Smooth muscle cell (in vitro differentiated cells): ENCODE measurements around the gene CNPY4. TPM values are rescaled to one million over a fixed set of nuclear protein-coding genes. Genes with fewer than 3 reads are reported as not detected.

Source experiments
- DNase-seq: peaks from one replicate; lab custom pipeline; 2025; ENCODE audit not compliant: unreplicated experiment; lab: John Stamatoyannopoulos, UW
- H2AFZ ChIP-seq: fragments of 200-600 bp; sonication (generic); 2 replicates; pipeline ENCODE4 v1.6.0; 2016; ENCODE audit warnings: antibody characterized with exemption, low read depth, mild to moderate bottlenecking
- H3F3A ChIP-seq: fragments of 200-600 bp; sonication (generic); 2 replicates; pipeline ENCODE4 v1.6.0; 2017; ENCODE audit warnings: antibody characterized with exemption, low read depth
- H3K27ac ChIP-seq: fragments of 200-600 bp; sonication (generic); 2 replicates; pipeline ENCODE4 v1.5.1; 2016; ENCODE audit warnings: low read depth, mild to moderate bottlenecking
- H3K27me3 ChIP-seq: fragments of 200-600 bp; sonication (generic); 2 replicates; pipeline ENCODE4 v1.6.1; 2016; ENCODE audit warnings: low read depth, mild to moderate bottlenecking
- H3K36me3 ChIP-seq: fragments of 200-600 bp; sonication (generic); 2 replicates; pipeline ENCODE4 v1.5.1; 2016; ENCODE audit warnings: low read depth
- H3K4me1 ChIP-seq: fragments of 200-600 bp; sonication (generic); 2 replicates; pipeline ENCODE4 v1.5.1; 2016; ENCODE audit warnings: low read depth
- H3K4me2 ChIP-seq: fragments of 200-600 bp; sonication (generic); 2 replicates; pipeline ENCODE4 v1.6.0; 2016; ENCODE audit warnings: mild to moderate bottlenecking
- H3K4me3 ChIP-seq: fragments of 200-600 bp; sonication (generic); 2 replicates; pipeline ENCODE4 v1.5.1; 2016; ENCODE audit warnings: mild to moderate bottlenecking
- H3K79me2 ChIP-seq: fragments of 200-600 bp; sonication (generic); 2 replicates; pipeline ENCODE4 v1.6.0; 2016; ENCODE audit warnings: low read depth, mild to moderate bottlenecking
- H3K9ac ChIP-seq: fragments of 200-600 bp; sonication (generic); 2 replicates; pipeline ENCODE4 v1.6.0; 2016; ENCODE audit warnings: low read depth
- H3K9me3 ChIP-seq: fragments of 200-600 bp; sonication (generic); replicated peaks from 2 replicates; pipeline ENCODE4 v1.5.1; 2016; ENCODE audit warnings: low read depth
- H4K20me1 ChIP-seq: fragments of 200-600 bp; sonication (generic); 2 replicates; pipeline ENCODE4 v1.6.0; 2016; ENCODE audit warnings: low read depth
- WGBS: methylation state at CpG from one replicate; pipeline ENCODE4 v1.1.7; 2016; ENCODE audit warnings: low lambda C conversion rate; 5-methylcytosine and 5-hydroxymethylcytosine counted together
- polyA plus RNA-seq: library from polyadenylated mRNA; unstranded; fragments of >200 nt; fragmentation: Nextera tagmentation; extraction: Ambion mirVana; gene quantifications from 2 replicates; pipeline ENCODE4 v1.2.1, GENCODE V29; 2016
- total RNA-seq: library from RNA; depleted of rRNA; stranded (reverse); fragments of >200 nt; gene quantifications from 2 replicates; pipeline ENCODE4 v1.2.3, GENCODE V29; 2014
- TF ChIP-seq, protein P1 (sequence below): fragments of 200-600 bp; sonication (generic); IDR thresholded peaks from 2 replicates; pipeline ENCODE4 v1.5.1; 2017; ENCODE audit warnings: borderline replicate concordance, mild to moderate bottlenecking, antibody characterized with exemption; ENCODE audit not compliant: insufficient read depth, poor library complexity, severe bottlenecking

CNPY4 gene
- total and polyA plus RNA-seq, 2 experiments from 2014 or later = 22.6 to 39.5 TPM

DNA sequence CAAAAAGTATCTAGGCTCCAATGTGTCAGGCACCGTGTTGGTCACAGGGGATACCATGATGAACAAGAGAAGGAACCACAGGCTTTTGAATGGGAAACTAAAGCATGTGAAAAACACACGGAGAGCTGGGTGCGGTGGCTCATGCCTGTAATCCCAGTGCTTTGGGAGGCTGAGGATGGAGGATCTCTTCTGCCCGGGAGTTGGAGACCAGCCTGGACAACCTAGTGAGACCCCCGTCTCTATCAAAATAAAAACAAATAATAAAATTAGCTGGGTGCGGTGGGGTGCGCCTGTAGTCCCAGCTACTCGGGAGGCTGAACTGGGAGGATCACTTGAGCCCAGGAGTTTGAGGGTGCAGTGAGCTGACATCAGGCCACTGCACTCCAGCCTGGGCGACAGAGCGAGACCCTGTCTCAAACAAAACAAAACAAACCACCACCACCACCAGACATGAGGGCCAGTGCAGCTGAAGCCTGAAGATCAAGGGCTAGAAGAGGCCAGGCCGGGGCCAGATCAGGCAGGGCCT, 31.3 kb upstream of the CNPY4 start:
- Histone ChIP-seq H3K4me1 (peaks cover 9% of the 10 kb centered on the region), H3K79me2 (peaks cover 3% of the 10 kb centered on the region), H3K27ac (peak overlapping the region; percentile 91), H3K36me3 (no peaks in the 10 kb centered on the region), H3K4me2 (peak overlapping the region; percentile 88), H3K27me3 (no peaks in the 10 kb centered on the region), H3F3A (peaks cover 66% of the 10 kb centered on the region), H3K9me3 (no peaks in the 10 kb centered on the region), H3K4me3 (peak overlapping the region; percentile 72), H2AFZ (peak overlapping the region; percentile 71), H4K20me1 (no peaks in the 10 kb centered on the region), H3K9ac (peak overlapping the region; percentile 74)
- TF ChIP-seq, protein P1, sequence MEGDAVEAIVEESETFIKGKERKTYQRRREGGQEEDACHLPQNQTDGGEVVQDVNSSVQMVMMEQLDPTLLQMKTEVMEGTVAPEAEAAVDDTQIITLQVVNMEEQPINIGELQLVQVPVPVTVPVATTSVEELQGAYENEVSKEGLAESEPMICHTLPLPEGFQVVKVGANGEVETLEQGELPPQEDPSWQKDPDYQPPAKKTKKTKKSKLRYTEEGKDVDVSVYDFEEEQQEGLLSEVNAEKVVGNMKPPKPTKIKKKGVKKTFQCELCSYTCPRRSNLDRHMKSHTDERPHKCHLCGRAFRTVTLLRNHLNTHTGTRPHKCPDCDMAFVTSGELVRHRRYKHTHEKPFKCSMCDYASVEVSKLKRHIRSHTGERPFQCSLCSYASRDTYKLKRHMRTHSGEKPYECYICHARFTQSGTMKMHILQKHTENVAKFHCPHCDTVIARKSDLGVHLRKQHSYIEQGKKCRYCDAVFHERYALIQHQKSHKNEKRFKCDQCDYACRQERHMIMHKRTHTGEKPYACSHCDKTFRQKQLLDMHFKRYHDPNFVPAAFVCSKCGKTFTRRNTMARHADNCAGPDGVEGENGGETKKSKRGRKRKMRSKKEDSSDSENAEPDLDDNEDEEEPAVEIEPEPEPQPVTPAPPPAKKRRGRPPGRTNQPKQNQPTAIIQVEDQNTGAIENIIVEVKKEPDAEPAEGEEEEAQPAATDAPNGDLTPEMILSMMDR = no peak
- WGBS = 80% methylated on average over 11 of the region's 11 CpGs
- DNase-seq = no peak

DNA sequence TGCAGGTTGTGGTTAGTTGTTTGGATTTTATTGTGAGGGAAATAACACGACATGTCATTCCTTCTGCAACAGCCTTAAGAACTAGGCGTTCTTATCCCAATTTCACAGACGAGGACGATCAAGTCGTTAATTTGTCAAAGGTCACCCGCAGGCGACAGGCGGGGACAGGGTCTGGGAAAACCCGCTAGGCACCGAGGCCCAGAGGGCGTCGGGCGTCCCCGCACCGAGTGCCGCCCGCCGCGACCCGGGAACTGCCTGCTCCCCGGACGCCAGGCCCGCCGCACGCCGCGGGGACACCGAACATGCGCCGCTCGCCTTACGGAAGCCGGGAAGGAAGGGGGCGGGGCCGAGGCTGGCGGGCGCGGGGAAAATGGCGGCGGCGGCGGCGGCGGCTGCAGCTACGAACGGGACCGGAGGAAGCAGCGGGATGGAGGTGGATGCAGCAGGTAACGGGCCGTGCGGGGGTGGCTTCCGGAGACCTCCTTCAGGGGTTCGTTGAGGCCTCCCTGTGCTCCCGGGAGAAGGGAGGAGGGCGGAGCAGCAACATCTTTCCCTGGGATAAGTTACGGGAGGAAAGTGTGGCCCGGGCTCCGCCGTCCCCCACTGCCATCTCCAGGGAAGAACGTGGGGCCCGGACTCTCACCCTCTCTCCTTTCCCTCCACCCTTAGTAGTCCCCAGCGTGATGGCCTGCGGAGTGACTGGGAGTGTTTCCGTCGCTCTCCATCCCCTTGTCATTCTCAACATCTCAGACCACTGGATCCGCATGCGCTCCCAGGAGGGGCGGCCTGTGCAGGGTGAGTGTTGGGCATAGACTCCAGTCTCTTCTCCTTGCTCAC, 30.6 kb upstream of the CNPY4 start, which contains the start of gene COPS6:
Gene COPS6 (plus strand): TSS at position 349 of the 837 bp plus-strand sequence. CDS start 22 bp downstream, at position 371.
- peaks cover 68% of the 10 kb centered on the region for H3F3A ChIP-seq
- DNase-seq = peak; percentile 52
- H3K79me2 ChIP-seq = peaks cover 3% of the 10 kb centered on the region
- no peaks in the 10 kb centered on the region for H3K36me3 ChIP-seq
- peak within 1 kb of the TSS; percentile 72 for H3K4me3 ChIP-seq
- peak within 1 kb of the TSS; percentile 74 for H3K9ac ChIP-seq
- 1% methylated on average over 59 of the region's 68 CpGs for WGBS
- peak within 1 kb of the TSS; percentile 88 for H3K4me2 ChIP-seq
- H3K27me3 ChIP-seq = no peaks in the 10 kb centered on the region
- H3K4me1 ChIP-seq = peaks cover 9% of the 10 kb centered on the region
- no peaks in the 10 kb centered on the region for H4K20me1 ChIP-seq
- peak within 1 kb of the TSS; percentile 71 for H2AFZ ChIP-seq
- no peaks in the 10 kb centered on the region for H3K9me3 ChIP-seq
- TF ChIP-seq, protein P1 = no peak
- peak within 1 kb of the TSS; percentile 91 for H3K27ac ChIP-seq

DNA sequence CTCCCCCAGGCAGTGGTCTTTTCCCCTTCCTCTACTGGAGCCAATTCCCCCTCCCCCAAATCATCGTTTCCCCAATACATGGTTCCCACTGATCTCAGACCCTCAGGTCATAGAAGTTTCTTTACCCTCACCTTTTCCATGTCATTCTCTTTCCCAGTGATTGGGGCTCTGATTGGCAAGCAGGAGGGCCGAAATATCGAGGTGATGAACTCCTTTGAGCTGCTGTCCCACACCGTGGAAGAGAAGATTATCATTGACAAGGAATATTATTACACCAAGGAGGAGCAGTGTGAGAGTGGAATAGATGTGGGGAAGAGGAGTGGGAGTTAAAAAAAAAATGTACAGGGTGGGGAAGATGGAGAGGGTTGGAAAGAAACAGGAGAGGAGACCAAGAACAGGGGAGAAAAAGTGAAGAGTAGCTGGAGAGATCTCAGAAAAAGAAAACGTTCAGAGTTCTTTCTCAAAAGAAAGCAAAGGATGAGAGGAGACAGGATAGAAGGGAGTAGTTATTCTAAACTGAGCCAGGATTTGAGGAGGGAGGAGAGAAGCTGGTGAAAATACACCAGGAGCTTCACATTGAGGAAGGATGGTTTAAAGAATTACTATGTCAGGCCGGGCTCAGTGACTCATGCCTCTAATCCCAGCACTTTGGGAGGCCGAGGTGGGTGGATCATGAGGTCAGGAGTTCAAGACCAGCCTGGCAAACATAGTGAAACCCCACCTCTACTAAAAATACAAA, 29.8 kb upstream of the CNPY4 start:
- H3F3A ChIP-seq = peaks cover 66% of the 10 kb centered on the region
- H3K36me3 ChIP-seq = no peaks in the 10 kb centered on the region
- no peaks in the 10 kb centered on the region for H3K27me3 ChIP-seq
- no peaks in the 10 kb centered on the region for H3K9me3 ChIP-seq
- H3K27ac ChIP-seq = peak overlapping the region; percentile 91
- WGBS = 35% methylated on average over 7 of the region's 7 CpGs
- peak overlapping the region; percentile 88 for H3K4me2 ChIP-seq
- peaks cover 3% of the 10 kb centered on the region for H3K79me2 ChIP-seq
- peaks cover 9% of the 10 kb centered on the region for H3K4me1 ChIP-seq
- H3K9ac ChIP-seq = peak overlapping the region; percentile 74
- H4K20me1 ChIP-seq = no peaks in the 10 kb centered on the region
- TF ChIP-seq, protein P1 = no peak
- H3K4me3 ChIP-seq = peak overlapping the region; percentile 72
- no peak for DNase-seq
- peak overlapping the region; percentile 71 for H2AFZ ChIP-seq
